Erythroblast (primary cell): ENCODE measurements around the gene PCDHGA7.

Experiments
- GATA1 ChIP-seq: IDR thresholded peaks from 2 replicates; pipeline ENCODE4 v1.6.1; 2011; ENCODE audit warnings: low read depth, mild to moderate bottlenecking, control low read depth, low read length, moderate library complexity
- POLR2A ChIP-seq: IDR thresholded peaks from 2 replicates; pipeline ENCODE4 v1.6.1; 2011; ENCODE audit warnings: mild to moderate bottlenecking, low read length

DNA sequence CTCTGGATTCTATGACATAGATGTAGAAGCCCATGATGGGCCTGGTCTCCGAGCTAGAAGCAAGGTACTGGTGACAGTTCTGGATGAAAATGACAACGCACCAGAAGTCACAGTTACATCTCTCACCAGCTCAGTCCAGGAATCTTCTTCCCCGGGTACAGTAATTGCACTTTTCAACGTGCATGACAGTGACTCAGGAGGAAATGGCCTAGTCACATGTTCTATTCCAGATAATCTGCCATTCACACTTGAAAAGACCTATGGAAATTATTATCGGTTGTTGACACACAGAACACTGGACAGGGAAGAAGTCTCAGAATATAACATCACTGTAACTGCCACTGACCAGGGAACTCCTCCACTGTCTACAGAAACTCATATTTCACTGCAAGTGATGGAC lies 26.4 kb upstream of the PCDHGA7 start:
- no peak for TF ChIP-seq POLR2A
- no peak for TF ChIP-seq GATA1
